ENCODE results near the gene RBM33. TPM values are rescaled to one million over a fixed set of nuclear protein-coding genes. Genes with fewer than 3 reads are reported as not detected.

RBM33 gene
- total RNA-seq, 2 experiments from 2014 or later = 81.4 to 85.6 TPM

DNA sequence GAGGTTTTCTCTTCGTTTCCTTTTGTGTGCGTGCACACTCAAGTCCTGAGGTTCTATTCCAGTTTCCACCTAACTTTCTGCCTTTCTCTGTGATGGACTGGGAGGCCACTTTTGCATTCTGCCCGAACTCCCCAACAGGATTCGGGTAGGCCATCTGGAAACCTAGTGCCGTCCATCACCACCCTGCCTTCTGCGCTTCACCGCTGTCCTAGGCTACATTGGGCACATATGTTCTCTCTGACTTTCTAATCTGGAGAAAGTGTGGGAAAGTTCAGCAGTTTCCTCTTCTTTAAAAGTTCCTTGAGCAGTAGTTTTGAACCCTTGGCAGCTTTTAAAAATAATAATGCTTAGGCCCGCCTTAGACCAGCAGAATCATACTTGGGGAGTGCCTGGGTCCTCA is 121.0 kb downstream of the RBM33 start:
- POLR2A ChIA-PET = no interaction called here

DNA sequence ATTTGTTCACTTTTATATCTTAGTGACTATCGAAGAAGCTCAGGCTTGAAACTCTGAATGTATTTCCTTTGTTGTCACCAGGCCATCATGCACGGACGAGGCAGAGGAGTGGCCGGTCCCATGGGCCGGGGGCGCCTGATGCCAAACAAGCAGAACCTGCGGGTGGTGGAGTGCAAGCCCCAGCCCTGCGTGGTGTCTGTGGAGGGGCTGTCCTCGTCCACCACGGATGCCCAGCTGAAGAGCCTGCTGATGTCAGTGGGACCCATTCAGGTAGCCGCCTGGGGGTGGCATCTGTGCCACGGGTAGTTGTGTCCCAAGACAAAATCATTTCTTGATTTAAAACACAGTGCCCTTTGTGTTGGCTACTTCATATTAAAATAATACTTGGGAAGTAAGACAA is 121.9 kb downstream of the RBM33 start:
- no peaks in the 10 kb centered on the region for H3K9me3 Mint-ChIP-seq (ENCODE audit: insufficient read depth)
- no peak overlapping the region for H3K27ac Mint-ChIP-seq
- H3K4me1 Mint-ChIP-seq (ENCODE audit: low read depth) = peaks cover 62% of the 10 kb centered on the region
- no peaks in the 10 kb centered on the region for H3K27me3 Mint-ChIP-seq (ENCODE audit: low read depth)
- POLR2A ChIA-PET = no interaction called here
- no peak for ATAC-seq
- no peak overlapping the region for H3K4me3 Mint-ChIP-seq
- DNase-seq = no peak
- H3K36me3 Mint-ChIP-seq (ENCODE audit: low read depth) = peaks cover 76% of the 10 kb centered on the region
- CTCF ChIA-PET = interaction anchor here (0.8 to 6.8 kb wide), 14 partner anchors 11 to 839 kb away, joined by 3 to 146 read pairs (median 5); no protein-coding TSS in a partner anchor

More for the DNA sequence above, 121.0 kb downstream of the RBM33 start:
- CTCF ChIA-PET = interaction anchor here (0.8 to 6.8 kb wide), 4 partner anchors 26 to 175 kb away, joined by 3 to 146 read pairs (median 14); no protein-coding TSS in a partner anchor
- Mint-ChIP-seq H3K27ac (peak overlapping the region; percentile 98), H3K27me3 (ENCODE audit: low read depth) (no peaks in the 10 kb centered on the region), H3K4me3 (peak overlapping the region; percentile 2), H3K9me3 (ENCODE audit: insufficient read depth) (no peaks in the 10 kb centered on the region), H3K4me1 (ENCODE audit: low read depth) (peaks cover 68% of the 10 kb centered on the region), H3K36me3 (ENCODE audit: low read depth) (peaks cover 76% of the 10 kb centered on the region)
- no peak for DNase-seq
- no peak for ATAC-seq

DNA sequence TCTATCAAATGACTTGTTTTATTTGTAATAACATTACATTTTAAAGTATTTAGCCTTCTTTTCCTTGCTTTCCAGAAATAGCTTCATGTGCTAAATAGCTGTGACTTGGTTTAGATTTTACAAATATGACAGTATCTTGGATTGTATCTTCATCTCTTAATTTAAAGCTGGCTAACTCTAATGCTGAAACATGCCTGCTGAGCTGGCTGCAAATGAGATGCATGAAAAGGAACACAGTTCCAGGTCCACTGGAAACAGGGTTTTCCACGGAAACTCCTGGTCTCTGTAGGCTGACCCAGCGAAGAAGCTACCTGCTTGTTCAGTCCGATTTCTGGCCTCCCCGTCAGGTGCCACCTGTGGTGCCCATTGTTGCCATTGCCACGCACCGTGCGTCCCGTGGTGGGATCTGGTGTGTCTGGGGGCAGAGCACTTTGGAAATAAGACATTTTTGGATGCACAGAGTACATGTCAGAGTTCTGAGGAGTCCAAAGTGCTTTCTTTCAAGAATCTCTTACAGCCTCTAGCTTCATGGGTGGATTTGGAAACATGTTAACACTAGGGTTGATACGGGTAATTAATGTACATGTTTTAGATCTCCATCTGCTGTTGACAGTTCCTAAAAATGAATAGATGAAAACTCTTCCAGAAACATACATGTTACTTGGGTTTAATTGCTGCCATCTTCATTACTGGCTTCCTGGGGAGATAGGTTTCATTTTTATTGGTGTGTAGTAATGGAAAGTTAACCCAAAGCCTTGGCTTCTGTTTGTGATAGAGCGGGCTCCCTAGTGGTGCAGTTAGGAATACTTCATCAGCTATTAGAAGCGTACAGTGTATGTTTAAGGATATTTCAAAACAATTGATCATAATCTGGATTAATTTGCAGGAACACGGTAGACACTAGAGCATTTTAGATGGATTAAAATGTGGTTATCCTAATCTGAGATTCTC is 122.8 kb downstream of the RBM33 start:
- Mint-ChIP-seq H3K27ac (peak overlapping the region; percentile 2), H3K9me3 (ENCODE audit: insufficient read depth) (no peaks in the 10 kb centered on the region), H3K27me3 (ENCODE audit: low read depth) (no peaks in the 10 kb centered on the region), H3K36me3 (ENCODE audit: low read depth) (peaks cover 72% of the 10 kb centered on the region), H3K4me1 (ENCODE audit: low read depth) (peaks cover 53% of the 10 kb centered on the region), H3K4me3 (no peak overlapping the region)
- CTCF ChIA-PET = interaction anchor here (0.6 to 6.8 kb wide), 34 partner anchors 9 to 840 kb away, joined by 3 to 146 read pairs (median 4); partner anchors contain the start of gene RBM33
- ATAC-seq (no peak), DNase-seq (no peak)
- POLR2A ChIA-PET = no interaction called here

DNA sequence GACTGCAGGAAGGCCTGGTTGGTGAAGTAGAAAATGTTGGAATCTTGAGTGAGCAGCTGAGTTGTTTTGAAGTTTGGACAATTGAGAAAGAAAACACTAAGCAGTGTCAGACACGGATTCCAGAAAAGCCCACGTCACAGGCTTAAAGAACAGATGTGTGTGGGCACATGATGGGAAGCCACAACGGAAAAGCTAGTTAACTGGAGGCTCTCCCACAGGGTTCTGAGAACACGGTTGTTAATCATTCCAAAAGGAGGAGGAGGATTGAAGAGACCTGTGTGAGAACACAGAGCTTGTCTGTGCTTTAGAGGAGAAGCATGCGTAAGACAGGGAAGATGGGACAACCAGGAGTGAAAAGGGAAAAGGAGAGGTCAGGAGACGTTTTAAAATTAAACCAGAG is 125.2 kb downstream of the RBM33 start:
- Mint-ChIP-seq H3K27me3 (ENCODE audit: low read depth) (no peaks in the 10 kb centered on the region), H3K9me3 (ENCODE audit: insufficient read depth) (no peaks in the 10 kb centered on the region), H3K4me1 (ENCODE audit: low read depth) (peaks cover 29% of the 10 kb centered on the region), H3K36me3 (ENCODE audit: low read depth) (peaks cover 75% of the 10 kb centered on the region), H3K4me3 (no peak overlapping the region), H3K27ac (no peak overlapping the region)
- ATAC-seq (no peak), DNase-seq (no peak)
- ChIA-PET POLR2A (interaction anchor here (0.5 to 1.1 kb wide), 2 partner anchors 473 to 949 kb away, joined by 3 to 7 read pairs; no protein-coding TSS in a partner anchor), CTCF (interaction anchor here (1.2 to 6.8 kb wide), 2 partner anchors 126 to 172 kb away, joined by 3 to 146 read pairs; partner anchors contain the start of gene RBM33)

DNA sequence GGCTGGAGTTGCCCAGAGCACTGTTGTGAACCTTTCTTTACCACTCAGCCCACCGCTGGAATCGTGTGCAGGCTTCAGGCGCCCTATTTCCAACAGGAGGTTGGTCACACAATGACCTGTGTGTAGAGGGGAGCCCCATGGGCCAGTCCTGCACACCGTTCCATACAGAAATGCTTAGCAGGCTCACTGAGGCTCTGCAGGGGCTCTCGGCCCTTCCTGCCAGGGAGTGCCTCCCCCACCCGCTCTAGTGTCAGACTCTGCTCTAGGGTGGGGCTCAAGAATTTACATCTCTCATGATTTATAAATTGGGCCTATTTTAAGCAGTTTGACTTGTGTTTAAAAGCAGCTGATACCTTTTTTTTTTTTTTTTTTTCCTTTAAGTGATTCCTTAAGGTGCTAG is 125.8 kb downstream of the RBM33 start:
- no peak for DNase-seq
- H3K27ac Mint-ChIP-seq = no peak overlapping the region
- ATAC-seq = no peak
- no peaks in the 10 kb centered on the region for H3K27me3 Mint-ChIP-seq (ENCODE audit: low read depth)
- peaks cover 23% of the 10 kb centered on the region for H3K4me1 Mint-ChIP-seq (ENCODE audit: low read depth)
- peaks cover 75% of the 10 kb centered on the region for H3K36me3 Mint-ChIP-seq (ENCODE audit: low read depth)
- no peaks in the 10 kb centered on the region for H3K9me3 Mint-ChIP-seq (ENCODE audit: insufficient read depth)
- ChIA-PET POLR2A (interaction anchor here (0.5 to 1.1 kb wide), 2 partner anchors 474 to 948 kb away, joined by 3 to 7 read pairs; no protein-coding TSS in a partner anchor), CTCF (interaction anchor here (0.8 to 6.8 kb wide), 4 partner anchors 8 to 178 kb away, joined by 3 to 146 read pairs (median 3); partner anchors contain the start of gene RBM33)
- no peak overlapping the region for H3K4me3 Mint-ChIP-seq

DNA sequence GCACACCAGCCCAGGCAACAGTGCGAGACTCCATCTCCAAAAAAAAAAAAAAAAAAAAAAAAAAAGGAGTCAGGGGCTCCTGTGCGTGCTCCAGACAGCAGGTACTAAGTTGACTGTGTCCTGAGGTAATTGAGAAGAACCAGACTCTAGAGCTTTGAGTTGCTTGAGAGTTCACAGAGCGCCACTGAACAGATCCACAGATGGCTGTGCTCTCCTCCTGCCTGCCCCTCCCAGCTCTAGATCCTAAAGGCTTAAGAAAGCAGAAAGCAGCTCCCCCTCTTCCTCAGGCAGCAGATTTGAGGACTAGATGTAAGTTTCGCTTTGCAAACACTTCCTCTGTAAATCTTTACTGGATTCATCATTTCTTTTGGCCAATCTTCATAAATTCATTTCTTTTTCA is 129.1 kb downstream of the RBM33 start:
- Mint-ChIP-seq H3K4me1 (ENCODE audit: low read depth) (no peaks in the 10 kb centered on the region), H3K4me3 (no peak overlapping the region), H3K9me3 (ENCODE audit: insufficient read depth) (no peaks in the 10 kb centered on the region), H3K27ac (peak overlapping the region; percentile 37), H3K36me3 (ENCODE audit: low read depth) (peaks cover 62% of the 10 kb centered on the region), H3K27me3 (ENCODE audit: low read depth) (no peaks in the 10 kb centered on the region)
- DNase-seq (no peak), ATAC-seq (no peak)
- ChIA-PET POLR2A (no interaction called here), CTCF (interaction anchor here (2.8 kb wide), 1 partner anchor 175 kb away, joined by 13 read pairs; no protein-coding TSS in a partner anchor)

DNA sequence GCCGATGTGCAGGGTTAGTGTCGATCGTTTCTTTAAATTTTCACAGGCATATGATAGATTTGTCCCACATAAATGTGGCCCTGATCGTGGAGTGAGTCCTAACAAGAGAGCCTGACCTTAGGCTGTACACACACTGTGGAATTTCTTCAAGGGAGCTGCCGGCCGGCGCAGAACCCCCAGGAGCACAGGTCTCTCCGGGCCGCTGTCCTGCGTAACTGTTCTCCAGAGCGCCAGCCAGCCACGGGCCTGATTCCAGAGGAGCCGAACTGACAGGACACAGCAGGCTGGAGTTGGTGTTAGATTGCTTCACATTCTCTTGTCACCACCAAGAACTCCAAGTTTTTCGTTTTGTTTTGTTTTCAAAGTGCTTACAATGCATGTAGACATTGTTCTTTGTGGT is 130.5 kb downstream of the RBM33 start:
- POLR2A ChIA-PET = no interaction called here
- H3K27ac Mint-ChIP-seq = no peak overlapping the region
- no peaks in the 10 kb centered on the region for H3K9me3 Mint-ChIP-seq (ENCODE audit: insufficient read depth)
- CTCF ChIA-PET = no interaction called here
- peaks cover 48% of the 10 kb centered on the region for H3K36me3 Mint-ChIP-seq (ENCODE audit: low read depth)
- no peaks in the 10 kb centered on the region for H3K4me1 Mint-ChIP-seq (ENCODE audit: low read depth)
- DNase-seq (no peak), ATAC-seq (no peak)
- no peak overlapping the region for H3K4me3 Mint-ChIP-seq
- no peaks in the 10 kb centered on the region for H3K27me3 Mint-ChIP-seq (ENCODE audit: low read depth)

DNA sequence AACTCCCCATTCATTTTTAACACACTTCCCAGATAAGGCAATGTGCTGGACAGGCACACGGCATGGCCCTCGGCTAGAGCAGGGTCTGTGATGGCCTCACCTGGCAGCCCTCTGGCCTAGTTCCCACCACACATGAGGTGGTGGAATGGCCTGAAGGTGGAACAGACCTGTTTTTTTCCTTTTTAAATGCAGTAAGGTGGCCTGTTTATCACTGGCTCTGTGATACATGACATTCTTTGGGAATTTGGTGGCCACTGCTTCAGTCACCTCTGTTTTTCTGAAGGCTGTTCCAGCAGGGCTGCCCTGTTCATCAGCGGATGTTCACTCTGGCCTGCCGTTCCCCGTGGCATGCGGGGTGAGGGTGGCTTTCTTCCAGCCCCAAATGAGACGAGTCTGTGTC is 131.2 kb downstream of the RBM33 start:
- DNase-seq (no peak), ATAC-seq (no peak)
- no peak overlapping the region for H3K27ac Mint-ChIP-seq
- no peaks in the 10 kb centered on the region for H3K4me1 Mint-ChIP-seq (ENCODE audit: low read depth)
- H3K36me3 Mint-ChIP-seq (ENCODE audit: low read depth) = peaks cover 47% of the 10 kb centered on the region
- no peaks in the 10 kb centered on the region for H3K27me3 Mint-ChIP-seq (ENCODE audit: low read depth)
- POLR2A ChIA-PET = no interaction called here
- H3K4me3 Mint-ChIP-seq = no peak overlapping the region
- CTCF ChIA-PET = interaction anchor here (1.2 kb wide), 1 partner anchor 8 kb away, joined by 4 read pairs; no protein-coding TSS in a partner anchor
- H3K9me3 Mint-ChIP-seq (ENCODE audit: insufficient read depth) = no peaks in the 10 kb centered on the region

DNA sequence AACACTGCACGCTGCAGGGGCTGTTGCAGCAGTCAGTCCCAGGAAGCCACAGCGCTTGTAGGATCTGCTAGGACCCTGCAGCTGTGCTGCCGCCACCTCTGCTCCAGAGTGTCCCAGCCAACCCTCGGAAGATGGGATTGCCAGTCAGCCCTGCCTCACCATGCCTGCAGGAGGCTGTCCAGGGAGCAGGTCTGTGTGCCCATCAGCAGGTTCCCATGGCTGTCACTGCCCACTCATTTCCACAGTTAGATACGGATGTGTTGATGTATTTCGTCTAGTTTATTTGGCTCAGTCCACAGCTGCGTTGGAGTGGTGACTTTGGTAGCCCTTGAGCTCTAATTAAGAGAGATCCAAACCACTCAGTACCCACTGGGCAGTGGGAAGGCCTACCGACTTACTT is 132.1 kb downstream of the RBM33 start:
- H3K27me3 Mint-ChIP-seq (ENCODE audit: low read depth) = no peaks in the 10 kb centered on the region
- peaks cover 51% of the 10 kb centered on the region for H3K36me3 Mint-ChIP-seq (ENCODE audit: low read depth)
- no peaks in the 10 kb centered on the region for H3K9me3 Mint-ChIP-seq (ENCODE audit: insufficient read depth)
- DNase-seq (no peak), ATAC-seq (no peak)
- ChIA-PET CTCF (interaction anchor here (1.2 kb wide), 1 partner anchor 9 kb away, joined by 4 read pairs; no protein-coding TSS in a partner anchor), POLR2A (no interaction called here)
- H3K27ac Mint-ChIP-seq = no peak overlapping the region
- H3K4me1 Mint-ChIP-seq (ENCODE audit: low read depth) = no peaks in the 10 kb centered on the region
- H3K4me3 Mint-ChIP-seq = no peak overlapping the region

DNA sequence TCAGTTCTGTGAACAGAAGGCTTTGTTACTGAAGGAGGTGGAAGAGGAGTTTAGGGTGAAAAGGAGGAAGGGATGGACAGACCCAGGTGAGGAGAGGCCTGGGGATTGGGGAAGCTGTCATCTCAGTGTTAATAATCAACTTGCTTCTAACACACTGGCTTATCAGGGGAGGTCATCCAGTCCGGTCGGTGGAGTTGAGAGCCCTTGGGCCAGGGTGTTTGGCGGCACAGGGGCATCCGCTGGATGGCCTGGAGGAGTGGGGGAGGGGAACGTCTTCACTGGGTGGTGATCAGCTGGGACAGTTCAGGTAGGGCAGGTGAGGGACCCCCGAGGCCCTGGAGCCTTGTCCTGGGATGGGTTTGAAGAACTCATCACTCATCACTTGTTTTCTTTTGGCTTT is 133.9 kb downstream of the RBM33 start:
- Mint-ChIP-seq H3K27ac (no peak overlapping the region), H3K4me1 (ENCODE audit: low read depth) (no peaks in the 10 kb centered on the region), H3K9me3 (ENCODE audit: insufficient read depth) (no peaks in the 10 kb centered on the region), H3K27me3 (ENCODE audit: low read depth) (no peaks in the 10 kb centered on the region), H3K36me3 (ENCODE audit: low read depth) (peaks cover 51% of the 10 kb centered on the region), H3K4me3 (no peak overlapping the region)
- ATAC-seq (no peak), DNase-seq (no peak)
- ChIA-PET POLR2A (no interaction called here), CTCF (interaction anchor here (0.8 to 1.4 kb wide), 3 partner anchors 10 to 179 kb away, joined by 3 to 10 read pairs (median 3); no protein-coding TSS in a partner anchor)

DNA sequence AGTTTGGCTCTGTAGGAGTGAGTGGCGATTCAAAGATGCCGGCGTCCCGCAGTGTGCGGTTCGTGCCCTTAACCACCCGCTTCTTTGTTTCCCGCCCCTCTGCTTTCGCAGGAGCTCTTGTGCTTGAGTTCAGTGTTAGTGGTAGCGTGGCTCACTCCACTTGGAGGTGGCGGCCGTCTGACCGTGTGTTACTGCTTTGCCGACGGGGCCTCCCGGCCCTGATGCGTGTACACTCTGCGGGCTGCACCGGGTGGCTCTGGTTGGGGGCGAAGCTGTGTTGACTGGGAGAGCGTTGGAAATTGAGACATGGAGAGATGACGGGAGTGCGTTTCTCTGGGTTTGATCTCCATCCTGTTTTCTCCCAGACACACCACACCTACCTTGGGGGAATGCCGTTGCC is 136.4 kb downstream of the RBM33 start:
- H3K9me3 Mint-ChIP-seq (ENCODE audit: insufficient read depth) = no peaks in the 10 kb centered on the region
- no peak overlapping the region for H3K27ac Mint-ChIP-seq
- CTCF ChIA-PET = no interaction called here
- POLR2A ChIA-PET = no interaction called here
- no peaks in the 10 kb centered on the region for H3K4me1 Mint-ChIP-seq (ENCODE audit: low read depth)
- DNase-seq = no peak
- peaks cover 32% of the 10 kb centered on the region for H3K36me3 Mint-ChIP-seq (ENCODE audit: low read depth)
- no peak overlapping the region for H3K4me3 Mint-ChIP-seq
- H3K27me3 Mint-ChIP-seq (ENCODE audit: low read depth) = peaks cover 1% of the 10 kb centered on the region
- no peak for ATAC-seq

DNA sequence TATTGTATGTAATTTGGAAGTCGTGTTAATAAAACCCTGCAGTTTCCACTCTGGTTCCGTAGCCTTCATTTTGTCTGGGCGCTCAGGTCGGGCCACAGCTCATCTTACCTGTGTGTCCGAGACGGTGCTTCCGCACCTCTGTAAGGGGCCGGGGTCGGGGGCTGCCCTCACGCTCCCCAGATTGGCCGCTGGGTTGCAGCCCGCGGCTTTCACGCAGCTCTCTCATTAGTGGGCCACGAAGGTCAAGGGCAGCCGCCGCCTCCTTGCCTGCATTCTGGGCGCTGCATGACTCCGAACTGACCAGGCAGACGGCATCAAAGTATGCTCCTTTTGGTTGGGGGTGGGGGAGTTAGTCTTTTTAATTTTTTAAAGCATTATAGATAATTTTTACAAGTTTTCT is 137.0 kb downstream of the RBM33 start:
- Mint-ChIP-seq H3K9me3 (ENCODE audit: insufficient read depth) (no peaks in the 10 kb centered on the region), H3K4me1 (ENCODE audit: low read depth) (no peaks in the 10 kb centered on the region), H3K4me3 (no peak overlapping the region), H3K36me3 (ENCODE audit: low read depth) (peaks cover 29% of the 10 kb centered on the region), H3K27ac (no peak overlapping the region), H3K27me3 (ENCODE audit: low read depth) (peaks cover 7% of the 10 kb centered on the region)
- ChIA-PET POLR2A (no interaction called here), CTCF (no interaction called here)
- no peak for ATAC-seq
- DNase-seq = no peak

Measured in activated CD8-positive, alpha-beta T cell treated with anti-CD3 and anti-CD28 coated beads, Interleukin-2, amount 10 ng/mL, durations not matched to agents 7 days and 5 days (primary cell).